Esophagus squamous epithelium (tissue), 5 donors: Measurements from ENCODE around the gene WWC1. TPM values are rescaled to one million over a fixed set of nuclear protein-coding genes. Genes with fewer than 3 reads are reported as not detected.

ENCODE experiments used
- DNase-seq: peaks from one replicate; lab custom pipeline; 2025; lab: John Stamatoyannopoulos, UW
- H3K27ac ChIP-seq, 4 donors: fragments of 200-600 bp; sonication (generic); one replicate each; pipeline ENCODE4 v1.5.1; 2016 to 2019; ENCODE audit warnings: mild to moderate bottlenecking in 1 of 4
- H3K27me3 ChIP-seq, 4 donors: fragments of 200-600 bp; sonication (generic); 1 replicate in 3 of 4; 2 replicates in 1 of 4; pipeline versions ENCODE4 v1.5.1 to v1.6.0; 2017 to 2021; ENCODE audit warnings: antibody characterized with exemption in 1 of 4
- H3K36me3 ChIP-seq, 3 donors: fragments of 200-600 bp; sonication (generic); one replicate each; pipeline ENCODE4 v1.5.1; 2016 to 2019
- H3K4me1 ChIP-seq, 3 donors: fragments of 200-600 bp; sonication (generic); one replicate each; pipeline ENCODE4 v1.5.1; 2017 to 2019
- H3K4me3 ChIP-seq, 4 donors: fragments of 200-600 bp; sonication (generic); 1 replicate in 3 of 4; 2 replicates in 1 of 4; pipeline ENCODE4 v1.5.1; 2016 to 2019; ENCODE audit warnings: mild to moderate bottlenecking in 2 of 4, moderate library complexity in 1 of 4
- H3K9me3 ChIP-seq, 3 donors: fragments of 200-600 bp; sonication (generic); one replicate each; pipeline ENCODE4 v1.5.1; 2016 to 2019
- POLR2A ChIP-seq, 4 donors: fragments of 450-650 bp; IDR thresholded peaks; one replicate each; pipeline ENCODE4 v1.6.1; 2017; ENCODE audit warnings: antibody characterized with exemption in 4 of 4, mild to moderate bottlenecking in 4 of 4, moderate library complexity in 3 of 4
- WGBS, 2 donors: methylation state at CpG; one replicate each; pipeline ENCODE4 v1.1.5; 2018; 5-methylcytosine and 5-hydroxymethylcytosine counted together
- intact Hi-C: fragments of 100-400 bp; cut with DNase I; formaldehyde crosslinking; loops from one replicate; pipeline ENCODE4 v1.15.0; 2022
- total RNA-seq, 4 donors: library from RNA; depleted of rRNA; stranded (reverse); fragments of >200 nt; gene quantifications; one replicate each; pipeline ENCODE4 v1.1.0, GENCODE V29; 2016
- TF ChIP-seq, protein P1 (sequence below), 6 experiments: fragments of 450-650 bp in 4 of 6; fragments of 200-600 bp in 2 of 6; sonication (generic) in 2 of 6; IDR thresholded peaks; one replicate each; pipeline ENCODE4 v1.5.1; 2016 to 2019; ENCODE audit warnings: antibody characterized with exemption in 6 of 6, mild to moderate bottlenecking in 4 of 6, moderate library complexity in 4 of 6
- donor health status: DM: yes; HTN: yes; CAD: no.

The WWC1 gene
- total RNA-seq, 4 donors from 2014 or later: 14.4 to 25.0 (median 16.1) TPM

DNA sequence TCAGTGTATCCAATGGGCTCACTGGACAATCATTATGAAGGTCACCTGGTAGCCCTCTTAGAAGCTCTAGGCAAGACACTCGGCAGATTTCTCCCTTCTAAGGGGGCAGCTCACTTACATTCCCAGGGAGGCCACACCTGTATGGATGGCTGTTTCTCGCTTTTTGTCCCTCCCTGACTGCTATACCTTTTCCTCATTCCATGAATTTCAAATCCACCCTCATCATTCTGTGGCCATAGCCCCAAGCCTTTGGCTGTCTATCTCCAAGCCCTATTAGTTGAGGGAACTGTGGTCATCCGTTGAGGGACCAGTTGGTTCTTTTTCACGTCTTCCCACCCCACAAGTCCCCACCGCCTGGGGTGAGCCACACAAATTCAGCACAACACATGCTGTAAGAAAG lies 109.8 kb downstream of the WWC1 start:
- intact Hi-C loops: no loop called here
- H3K27me3 ChIP-seq: no peaks in the 10 kb centered on the region
- H3K4me1 ChIP-seq: peaks cover 4 to 33% (median 20%) of the 10 kb centered on the region in 3 donors
- no peak for DNase-seq
- no peak overlapping the region for H3K4me3 ChIP-seq
- H3K9me3 ChIP-seq: no peaks in the 10 kb centered on the region
- WGBS, 2 donors: 58 to 67% methylated on average over 5 of the region's 5 CpGs
- H3K27ac ChIP-seq: peak overlapping the region in 3 of 4 donors; percentile 55 to 81 (median 62)
- TF ChIP-seq, protein P1, sequence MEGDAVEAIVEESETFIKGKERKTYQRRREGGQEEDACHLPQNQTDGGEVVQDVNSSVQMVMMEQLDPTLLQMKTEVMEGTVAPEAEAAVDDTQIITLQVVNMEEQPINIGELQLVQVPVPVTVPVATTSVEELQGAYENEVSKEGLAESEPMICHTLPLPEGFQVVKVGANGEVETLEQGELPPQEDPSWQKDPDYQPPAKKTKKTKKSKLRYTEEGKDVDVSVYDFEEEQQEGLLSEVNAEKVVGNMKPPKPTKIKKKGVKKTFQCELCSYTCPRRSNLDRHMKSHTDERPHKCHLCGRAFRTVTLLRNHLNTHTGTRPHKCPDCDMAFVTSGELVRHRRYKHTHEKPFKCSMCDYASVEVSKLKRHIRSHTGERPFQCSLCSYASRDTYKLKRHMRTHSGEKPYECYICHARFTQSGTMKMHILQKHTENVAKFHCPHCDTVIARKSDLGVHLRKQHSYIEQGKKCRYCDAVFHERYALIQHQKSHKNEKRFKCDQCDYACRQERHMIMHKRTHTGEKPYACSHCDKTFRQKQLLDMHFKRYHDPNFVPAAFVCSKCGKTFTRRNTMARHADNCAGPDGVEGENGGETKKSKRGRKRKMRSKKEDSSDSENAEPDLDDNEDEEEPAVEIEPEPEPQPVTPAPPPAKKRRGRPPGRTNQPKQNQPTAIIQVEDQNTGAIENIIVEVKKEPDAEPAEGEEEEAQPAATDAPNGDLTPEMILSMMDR (IDR thresholded peaks at IDR 0.05): no peak
- no peak for TF ChIP-seq POLR2A (IDR thresholded peaks at IDR 0.05)
- H3K36me3 ChIP-seq: peaks cover 0 to 23% (median 0%) of the 10 kb centered on the region in 3 donors

DNA sequence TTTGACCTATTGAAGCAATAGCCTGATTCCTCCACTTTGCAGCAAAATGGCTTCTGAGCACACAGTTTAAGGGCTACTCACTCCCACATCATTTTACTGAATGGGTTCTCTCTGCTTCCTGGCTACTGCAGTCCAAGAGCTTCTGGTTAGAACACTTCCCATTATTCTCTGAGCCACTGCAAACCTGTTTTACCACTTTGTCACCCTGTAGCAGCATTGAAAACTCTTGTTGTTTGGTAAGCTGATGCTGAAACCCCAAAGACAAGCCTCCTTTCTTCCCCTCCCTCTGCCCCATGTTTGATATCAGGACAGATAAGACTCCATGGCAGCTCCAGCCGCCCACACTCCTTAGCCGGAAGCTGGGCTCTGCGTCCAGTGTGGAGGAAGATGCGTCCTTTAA lies 110.4 kb downstream of the WWC1 start:
- peak overlapping the region; percentile 47 to 81 (median 58) for H3K27ac ChIP-seq
- intact Hi-C loops: no loop called here
- WGBS, 2 donors: 91% methylated on average over 4 of the region's 4 CpGs; no CpG with 5 or more reads in 1 of the 2 donors
- no peaks in the 10 kb centered on the region for H3K27me3 ChIP-seq
- peaks cover 0 to 23% (median 0%) of the 10 kb centered on the region in 3 donors for H3K36me3 ChIP-seq
- TF ChIP-seq, protein P1 (IDR thresholded peaks at IDR 0.05): no peak
- no peak for TF ChIP-seq POLR2A (IDR thresholded peaks at IDR 0.05)
- no peak overlapping the region for H3K4me3 ChIP-seq
- H3K9me3 ChIP-seq: no peaks in the 10 kb centered on the region
- H3K4me1 ChIP-seq: peaks cover 4 to 33% (median 20%) of the 10 kb centered on the region in 3 donors
- DNase-seq: no peak

DNA sequence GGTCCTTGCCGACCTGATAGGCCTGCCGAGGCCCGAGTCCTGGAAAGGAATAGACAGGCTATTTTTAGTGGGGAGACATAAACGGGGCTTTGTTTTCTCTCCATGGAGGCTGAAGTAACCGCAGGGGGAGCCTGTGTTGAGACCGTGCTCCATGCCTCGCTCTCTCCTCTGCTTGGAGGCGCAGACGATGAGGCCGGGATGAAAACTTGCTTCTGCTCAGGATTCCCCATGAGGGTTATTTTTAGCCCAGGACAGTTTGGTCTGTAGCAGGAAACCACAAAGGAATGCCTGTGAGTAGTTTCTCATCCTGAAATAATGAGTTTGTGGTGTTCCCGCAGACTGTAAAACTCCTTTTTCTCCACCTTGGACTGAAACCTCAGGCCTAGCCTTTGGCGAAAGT lies 112.9 kb downstream of the WWC1 start:
- no peaks in the 10 kb centered on the region for H3K9me3 ChIP-seq
- peak overlapping the region in 1 of 4 donors; percentile 14 for H3K27ac ChIP-seq
- no peak for DNase-seq
- H3K4me3 ChIP-seq: no peak overlapping the region
- TF ChIP-seq, protein P1 (IDR thresholded peaks at IDR 0.05): no peak
- no peak for TF ChIP-seq POLR2A (IDR thresholded peaks at IDR 0.05)
- H3K27me3 ChIP-seq: no peaks in the 10 kb centered on the region
- 66 to 86% methylated on average over 6 to 9 of the region's 12 CpGs for WGBS, 2 donors
- intact Hi-C loops: no loop called here
- peaks cover 0 to 5% (median 0%) of the 10 kb centered on the region in 3 donors for H3K36me3 ChIP-seq
- H3K4me1 ChIP-seq: peaks cover 4 to 33% (median 20%) of the 10 kb centered on the region in 3 donors

DNA sequence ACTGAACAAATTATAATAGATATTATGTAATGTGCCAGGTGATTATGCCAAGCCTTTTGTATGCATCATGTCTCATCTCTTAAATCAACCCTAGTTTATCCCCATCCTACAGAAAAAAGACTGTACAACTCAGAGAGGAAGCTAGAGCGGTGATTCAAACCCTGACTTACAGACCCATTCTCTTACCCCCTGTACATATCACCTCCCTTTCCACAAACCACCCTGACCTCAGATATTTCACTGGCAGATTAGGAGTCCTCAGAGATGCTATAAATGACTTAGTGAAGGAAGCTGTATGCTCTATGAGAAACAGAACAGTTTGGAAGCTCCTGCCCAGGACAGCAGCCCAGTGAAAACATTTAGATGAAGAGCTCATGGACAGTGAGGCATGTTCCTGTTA lies 115.8 kb downstream of the WWC1 start:
- no peak for DNase-seq
- Histone ChIP-seq H3K4me1 (peaks cover 4 to 20% (median 12%) of the 10 kb centered on the region in 3 donors), H3K36me3 (peaks cover 0 to 8% (median 0%) of the 10 kb centered on the region in 3 donors), H3K4me3 (no peak overlapping the region), H3K27me3 (no peaks in the 10 kb centered on the region), H3K9me3 (no peaks in the 10 kb centered on the region), H3K27ac (no peak overlapping the region)
- TF ChIP-seq POLR2A (IDR thresholded peaks at IDR 0.05): no peak
- TF ChIP-seq, protein P1 (IDR thresholded peaks at IDR 0.05): no peak
- intact Hi-C loops: no loop called here
- WGBS, 2 donors: 40 to 55% methylated on average over 1 of the region's 1 CpG

DNA sequence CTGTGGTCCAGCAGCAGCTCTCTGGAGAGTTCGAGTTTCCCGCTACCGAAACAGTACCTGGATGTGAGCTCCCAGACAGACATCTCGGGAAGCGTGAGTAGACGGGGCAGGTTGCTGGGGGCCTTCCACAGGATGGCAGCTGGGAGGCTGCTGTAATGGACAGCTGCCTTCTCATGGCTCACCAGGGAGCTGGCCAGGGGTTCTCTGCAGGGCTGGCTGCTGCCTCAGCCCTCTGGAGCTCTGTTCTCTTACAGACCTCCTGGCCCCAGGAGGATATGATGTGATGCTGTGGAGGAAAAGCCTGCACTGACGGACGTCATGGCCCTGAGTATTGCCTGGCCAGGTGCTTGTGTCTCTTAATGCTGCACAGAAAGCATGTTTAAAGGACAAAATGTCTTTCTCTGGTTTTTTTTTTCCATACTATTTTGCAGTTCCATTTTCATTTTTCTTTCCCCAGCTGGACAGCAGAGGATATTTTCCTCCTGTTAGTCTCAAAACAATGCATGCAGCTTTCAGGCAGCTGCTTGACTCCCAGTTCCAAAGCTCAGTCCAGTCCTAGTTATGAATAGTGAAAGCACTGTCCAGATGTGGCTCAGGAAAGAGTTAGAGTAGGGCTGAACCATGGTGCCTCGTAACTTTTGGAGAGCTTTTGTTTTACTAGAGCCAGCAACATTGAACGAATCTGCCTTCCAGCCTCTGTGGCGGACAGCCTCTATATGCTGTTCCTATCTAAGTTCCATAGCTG lies 117.3 kb downstream of the WWC1 start:
- no peaks in the 10 kb centered on the region for H3K9me3 ChIP-seq

More for the DNA sequence above, 117.3 kb downstream of the WWC1 start:
- Histone ChIP-seq H3K4me3 (no peak overlapping the region), H3K27me3 (no peaks in the 10 kb centered on the region), H3K4me1 (peaks cover 4 to 8% (median 6%) of the 10 kb centered on the region in 3 donors), H3K27ac (no peak overlapping the region), H3K36me3 (peaks cover 0 to 8% (median 0%) of the 10 kb centered on the region in 3 donors)
- intact Hi-C loops: no loop called here
- TF ChIP-seq, protein P1 (IDR thresholded peaks at IDR 0.05): no peak
- no peak for TF ChIP-seq POLR2A (IDR thresholded peaks at IDR 0.05)
- 69 to 72% methylated on average over 5 of the region's 11 CpGs for WGBS, 2 donors
- no peak for DNase-seq
